GM19395 (cell line): ENCODE results near the gene CRCP.

Experiments used
- ATAC-seq: cut with Tn5 transposase; IDR thresholded peaks from one replicate; pipeline ENCODE4 v1.9.1; 2021; ENCODE audit warnings: mild to moderate bottlenecking, moderate library complexity; ENCODE audit not compliant: unreplicated experiment

Gene CRCP

GRCh38 chr7:66187905-66188304 is 73.3 kb downstream of the CRCP start:
- no peak for ATAC-seq

DNA sequence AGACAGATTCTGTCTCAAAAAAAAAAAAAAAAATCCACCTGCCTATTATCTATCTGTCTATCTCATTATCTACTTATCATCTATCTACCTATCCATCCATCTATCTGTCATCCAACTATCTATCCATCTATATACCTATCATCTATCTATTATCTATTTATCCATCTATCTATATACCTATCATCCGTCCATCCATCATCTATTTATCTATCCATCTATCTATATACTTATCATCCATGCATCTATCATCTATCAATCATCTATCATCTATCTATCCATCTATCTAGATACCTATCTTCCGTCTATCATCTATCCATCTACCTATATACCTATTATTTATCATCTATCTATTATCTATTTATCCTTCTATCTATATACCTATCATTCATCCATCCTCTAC is 74.0 kb downstream of the CRCP start:
- no peak for ATAC-seq

DNA sequence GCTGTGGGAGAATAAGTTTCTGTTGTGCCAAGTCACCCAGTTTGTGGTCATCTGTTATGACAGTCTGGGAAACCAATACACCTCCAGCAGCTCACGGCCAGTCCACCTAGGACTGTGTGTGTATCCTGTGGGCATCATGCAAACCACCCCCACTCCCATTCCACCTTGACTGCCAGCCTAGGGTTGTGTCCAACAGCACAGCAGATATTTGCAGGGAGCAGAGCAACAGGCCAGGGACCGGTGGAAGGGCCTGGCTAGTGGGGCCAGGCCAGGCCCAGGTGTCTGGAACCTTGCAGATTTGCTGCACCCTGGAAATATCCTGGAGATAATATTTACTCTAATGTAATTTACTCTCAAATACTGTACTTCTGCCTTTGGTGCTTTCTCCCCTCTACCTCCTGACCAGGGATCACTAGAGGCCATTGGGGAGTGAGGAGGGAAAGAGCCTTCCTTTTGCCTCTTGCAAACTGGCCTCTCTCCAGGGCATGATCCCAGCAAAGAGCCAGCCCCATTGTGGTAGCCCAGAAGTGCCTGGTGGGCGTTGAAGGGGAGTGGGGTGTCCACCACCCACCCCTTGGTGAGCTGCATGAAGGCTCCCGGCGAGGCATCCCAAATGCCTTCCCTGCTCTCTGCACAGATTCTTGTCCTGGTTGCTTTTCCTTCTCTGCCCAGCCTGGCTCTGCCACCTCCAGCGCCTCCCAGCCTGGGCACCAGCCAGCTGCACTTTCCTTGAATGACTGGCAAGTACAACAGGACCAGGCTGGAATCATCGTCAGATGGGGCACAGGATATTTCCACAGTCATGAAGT is 75.3 kb downstream of the CRCP start:
- no peak for ATAC-seq

DNA sequence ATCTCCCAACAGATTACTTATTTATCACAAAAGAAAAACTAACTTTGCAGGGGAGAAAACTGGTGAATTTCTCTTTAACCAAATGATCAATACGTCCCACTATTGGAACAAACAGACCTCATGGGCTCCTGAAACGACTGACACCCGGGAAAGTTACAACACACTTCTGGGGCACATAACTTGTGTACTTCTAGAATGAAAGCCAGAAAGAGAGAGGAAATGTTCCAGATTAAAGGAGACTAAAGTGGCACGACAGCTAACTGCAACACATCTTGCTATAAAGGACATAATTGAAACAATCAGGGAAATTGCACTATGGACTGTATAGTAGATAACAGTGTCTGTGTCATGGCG is 75.8 kb downstream of the CRCP start:
- ATAC-seq: no peak

GRCh38 chr7:66193146-66193725 is 78.6 kb downstream of the CRCP start:
- ATAC-seq: no peak

DNA sequence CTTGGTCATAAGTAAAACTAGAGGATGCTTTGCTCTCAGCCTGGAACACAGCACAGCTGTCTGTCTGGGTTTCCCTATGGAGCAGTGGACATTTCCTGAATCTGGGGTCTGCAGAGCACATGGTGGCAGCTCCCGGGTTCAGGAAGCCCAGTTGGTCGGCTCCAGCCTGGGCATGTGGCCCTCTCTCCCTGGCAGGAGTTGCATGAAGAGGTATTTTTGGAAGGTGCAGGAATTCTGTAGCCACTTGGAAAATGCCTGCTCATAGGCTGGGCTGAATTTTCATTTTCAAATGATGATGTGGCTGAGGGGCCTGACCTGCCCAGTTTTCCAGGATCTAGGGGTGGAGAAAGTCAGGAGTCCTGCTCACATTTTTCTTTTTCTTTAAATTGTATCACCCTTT is 83.8 kb downstream of the CRCP start:
- no peak for ATAC-seq

- ATAC-seq: no peak
Measured at GRCh38 chr7:66198956-66199355, 84.3 kb downstream of the CRCP start.

DNA sequence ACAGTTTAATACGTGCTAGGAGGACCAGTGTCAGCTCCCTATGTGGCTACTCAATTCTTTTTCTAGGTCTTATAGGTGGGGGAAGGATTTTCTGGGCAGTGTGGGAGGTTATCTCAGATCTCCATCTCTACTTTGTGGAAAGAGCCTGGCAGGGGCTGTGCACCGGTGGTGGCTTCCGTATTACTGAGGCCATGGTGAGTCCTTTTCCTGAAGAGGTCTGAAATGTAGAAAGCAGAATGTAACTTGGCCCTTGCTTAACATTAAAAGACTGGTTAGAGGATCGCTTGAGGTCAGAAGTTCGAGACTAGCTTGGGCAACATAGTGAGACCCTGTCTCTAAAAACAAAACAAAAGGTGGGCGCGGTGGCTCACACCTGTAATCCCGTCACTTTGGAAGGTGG is 87.8 kb downstream of the CRCP start:
- ATAC-seq: no peak
